Fibroblast of lung (primary cell): ENCODE data around the gene TFF2. TPM values are rescaled to one million over a fixed set of nuclear protein-coding genes. Genes with fewer than 3 reads are reported as not detected.
A peak's percentile ranks its signal among the peaks of the same experiment; 100 is the strongest.

ENCODE experiments used
- DNase-seq, 2 donors: peaks; one replicate each; pipeline versions ENCODE4 v3.0.0 to v3.0.0-alpha.2; 2010; ENCODE audit warnings: low read depth in 2 of 2
- H2AFZ ChIP-seq: 2 replicates; pipeline ENCODE4 v1.5.1; 2012; ENCODE audit warnings: low read length, control low read depth, inconsistent platforms
- H3K27ac ChIP-seq: 2 replicates; pipeline ENCODE4 v1.5.1; 2011; ENCODE audit warnings: low read length, control low read depth; ENCODE audit not compliant: insufficient read depth
- H3K27me3 ChIP-seq: 2 replicates; pipeline ENCODE4 v1.5.1; 2011; ENCODE audit warnings: mild to moderate bottlenecking, low read length; ENCODE audit not compliant: control insufficient read depth, insufficient read depth
- H3K36me3 ChIP-seq: 2 replicates; pipeline ENCODE4 v1.5.1; 2011; ENCODE audit warnings: low read length; ENCODE audit not compliant: control insufficient read depth, insufficient read depth
- H3K4me1 ChIP-seq: 2 replicates; pipeline ENCODE4 v1.5.1; 2011; ENCODE audit warnings: low read length; ENCODE audit not compliant: control insufficient read depth, insufficient read depth; ENCODE audit errors: extremely low read depth
- H3K4me2 ChIP-seq: 2 replicates; pipeline ENCODE4 v1.5.1; 2011; ENCODE audit warnings: low read length, control low read depth; ENCODE audit not compliant: insufficient read depth; ENCODE audit errors: extremely low read depth
- H3K4me3 ChIP-seq, 4 experiments: fragments of 200-600 bp in 1 of 4; sonication (generic) in 1 of 4; replicated peaks in 1 of 4; 2 replicates each; pipeline ENCODE4 v1.5.1; 2011 to 2016; ENCODE audit warnings: low read length in 4 of 4, low read depth in 3 of 4, mild to moderate bottlenecking in 3 of 4, control low read depth in 2 of 4, inconsistent platforms in 1 of 4, mixed read lengths in 1 of 4; ENCODE audit not compliant: insufficient read depth in 1 of 4; ENCODE audit errors: control extremely low read depth in 1 of 4
- H3K79me2 ChIP-seq: 2 replicates; pipeline ENCODE4 v1.5.1; 2012; ENCODE audit warnings: mild to moderate bottlenecking, low read length, inconsistent platforms; ENCODE audit not compliant: control insufficient read depth, insufficient read depth
- H3K9ac ChIP-seq: 2 replicates; pipeline ENCODE4 v1.5.1; 2011; ENCODE audit warnings: mild to moderate bottlenecking, low read length, control low read depth; ENCODE audit not compliant: insufficient read depth
- H3K9me3 ChIP-seq: 2 replicates; pipeline ENCODE4 v1.5.1; 2012; ENCODE audit warnings: low read depth, low read length; ENCODE audit not compliant: control insufficient read depth, insufficient read depth
- H4K20me1 ChIP-seq: 2 replicates; pipeline ENCODE4 v1.5.1; 2011; ENCODE audit warnings: low read length; ENCODE audit not compliant: control insufficient read depth, insufficient read depth; ENCODE audit errors: extremely low read depth
- CTCF ChIP-seq, 2 donors: IDR thresholded peaks in 1 of 2; conservative IDR thresholded peaks in 1 of 2; 1 replicate in 1 of 2; 2 replicates in 1 of 2; pipeline ENCODE4 v1.5.1; 2011 to 2012; ENCODE audit warnings: low read length in 2 of 2, control low read depth in 1 of 2, inconsistent platforms in 1 of 2, low read depth in 1 of 2, mild to moderate bottlenecking in 1 of 2
- EZH2 ChIP-seq: IDR thresholded peaks from 2 replicates; pipeline ENCODE4 v1.5.1; 2012; ENCODE audit warnings: low read length, control low read depth, mild to moderate bottlenecking; ENCODE audit errors: missing control alignments
- polyA plus RNA-seq, 2 donors: library from polyadenylated mRNA; depleted of rRNA in 1 of 2; stranded (reverse) in 1 of 2; unstranded in 1 of 2; fragments of >200 nt; gene quantifications; 2 replicates each; pipeline ENCODE4 v1.2.1, GENCODE V29; 2011 to 2012; ENCODE audit warnings: missing spikeins in 1 of 2
- total RNA-seq: library from RNA; depleted of rRNA; stranded (reverse); fragments of >200 nt; gene quantifications from 2 replicates; pipeline ENCODE4 v1.2.1, GENCODE V29; 2014

TFF2 gene
- total and polyA plus RNA-seq, 2 donors (not counting 1 experiment from before 2014, with no cell fraction given) = not detected

GRCh38 chr21:42382915-42383314, 32.1 kb upstream of the TFF2 start:
- Histone ChIP-seq H3K27me3 (no peaks in the 10 kb centered on the region), H4K20me1 (no peaks in the 10 kb centered on the region), H3K79me2 (no peaks in the 10 kb centered on the region), H3K4me1 (no peaks in the 10 kb centered on the region), H3K4me2 (no peak overlapping the region), H3K9ac (no peak overlapping the region), H3K4me3 (no peak overlapping the region), H3K36me3 (no peaks in the 10 kb centered on the region), H3K9me3 (no peaks in the 10 kb centered on the region), H3K27ac (no peak overlapping the region), H2AFZ (no peak overlapping the region)
- no peak for DNase-seq
- TF ChIP-seq CTCF (conservative IDR thresholded peaks at IDR 0.05 in 1 of 2, IDR thresholded peaks at IDR 0.05 in 1 of 2; ENCODE audit: low read depth in 1 of 2, low read length in 2 of 2) = no peak
- no peak for TF ChIP-seq EZH2

- Histone ChIP-seq H3K4me1 (no peaks in the 10 kb centered on the region), H3K36me3 (no peaks in the 10 kb centered on the region), H3K27me3 (no peaks in the 10 kb centered on the region), H3K9me3 (no peaks in the 10 kb centered on the region), H2AFZ (no peak overlapping the region), H3K27ac (no peak overlapping the region), H3K9ac (no peak overlapping the region), H4K20me1 (no peaks in the 10 kb centered on the region), H3K4me3 (no peak overlapping the region), H3K4me2 (no peak overlapping the region), H3K79me2 (no peaks in the 10 kb centered on the region)
- DNase-seq = peak; percentile 26 to 43
- TF ChIP-seq EZH2 = no peak
- peak; percentile 32 to 78 for TF ChIP-seq CTCF (conservative IDR thresholded peaks at IDR 0.05 in 1 of 2, IDR thresholded peaks at IDR 0.05 in 1 of 2; ENCODE audit: low read depth in 1 of 2, low read length in 2 of 2)
Observed at GRCh38 chr21:42381347-42381984, 30.7 kb upstream of the TFF2 start.

- no peaks in the 10 kb centered on the region for H3K9me3 ChIP-seq
- no peak for DNase-seq
- no peak overlapping the region for H3K9ac ChIP-seq
- no peaks in the 10 kb centered on the region for H3K36me3 ChIP-seq
- no peaks in the 10 kb centered on the region for H3K79me2 ChIP-seq
- no peak for TF ChIP-seq CTCF (conservative IDR thresholded peaks at IDR 0.05 in 1 of 2, IDR thresholded peaks at IDR 0.05 in 1 of 2; ENCODE audit: low read depth in 1 of 2, low read length in 2 of 2)
- no peak for TF ChIP-seq EZH2
- H3K4me2 ChIP-seq = no peak overlapping the region
- no peak overlapping the region for H3K27ac ChIP-seq
- H4K20me1 ChIP-seq = no peaks in the 10 kb centered on the region
- no peak overlapping the region for H2AFZ ChIP-seq
- H3K4me1 ChIP-seq = no peaks in the 10 kb centered on the region
- H3K4me3 ChIP-seq = no peak overlapping the region
- H3K27me3 ChIP-seq = no peaks in the 10 kb centered on the region
Observed at GRCh38 chr21:42379426-42380215, 28.8 kb upstream of the TFF2 start.
